Measurements from ENCODE around the gene MORF4L2. TPM values are rescaled to one million over a fixed set of nuclear protein-coding genes. Genes with fewer than 3 reads are reported as not detected.

The MORF4L2 gene
- total and polyA plus RNA-seq, 9 donors: 457 to 960 (median 682) TPM

DNA sequence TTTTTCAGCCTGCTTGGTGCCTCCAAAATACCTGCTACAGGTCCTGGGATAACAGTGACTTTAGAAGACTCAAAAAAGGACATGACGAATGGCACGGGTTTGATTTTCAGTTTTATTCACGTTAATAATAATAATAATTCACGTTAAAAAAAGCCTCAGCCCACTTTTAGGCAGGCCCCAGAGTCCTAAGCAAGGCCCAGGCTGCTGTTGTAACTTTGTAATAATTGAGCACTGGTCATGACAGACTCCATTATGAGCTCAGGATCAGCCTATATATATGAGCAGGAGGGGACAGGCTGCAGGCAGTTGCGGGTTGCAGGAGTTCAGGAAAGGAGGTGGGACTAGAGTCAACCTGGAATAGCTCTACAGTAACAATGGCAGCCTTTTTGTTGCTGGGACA, 24.1 kb upstream of the MORF4L2 start, which contains the start of gene TMEM31:
Gene TMEM31, plus strand, starts transcription at position 301 of the 400 bp plus-strand sequence. CDS start 1,350 bp downstream, outside the sequence.
- TF ChIP-seq POLR2A (IDR thresholded peaks at IDR 0.05): no peak
- TF ChIP-seq, protein P1, sequence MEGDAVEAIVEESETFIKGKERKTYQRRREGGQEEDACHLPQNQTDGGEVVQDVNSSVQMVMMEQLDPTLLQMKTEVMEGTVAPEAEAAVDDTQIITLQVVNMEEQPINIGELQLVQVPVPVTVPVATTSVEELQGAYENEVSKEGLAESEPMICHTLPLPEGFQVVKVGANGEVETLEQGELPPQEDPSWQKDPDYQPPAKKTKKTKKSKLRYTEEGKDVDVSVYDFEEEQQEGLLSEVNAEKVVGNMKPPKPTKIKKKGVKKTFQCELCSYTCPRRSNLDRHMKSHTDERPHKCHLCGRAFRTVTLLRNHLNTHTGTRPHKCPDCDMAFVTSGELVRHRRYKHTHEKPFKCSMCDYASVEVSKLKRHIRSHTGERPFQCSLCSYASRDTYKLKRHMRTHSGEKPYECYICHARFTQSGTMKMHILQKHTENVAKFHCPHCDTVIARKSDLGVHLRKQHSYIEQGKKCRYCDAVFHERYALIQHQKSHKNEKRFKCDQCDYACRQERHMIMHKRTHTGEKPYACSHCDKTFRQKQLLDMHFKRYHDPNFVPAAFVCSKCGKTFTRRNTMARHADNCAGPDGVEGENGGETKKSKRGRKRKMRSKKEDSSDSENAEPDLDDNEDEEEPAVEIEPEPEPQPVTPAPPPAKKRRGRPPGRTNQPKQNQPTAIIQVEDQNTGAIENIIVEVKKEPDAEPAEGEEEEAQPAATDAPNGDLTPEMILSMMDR (IDR thresholded peaks at IDR 0.05): no peak
- no peak for TF ChIP-seq EP300 (IDR thresholded peaks at IDR 0.05)
- Histone ChIP-seq H3K4me1 (ENCODE audit: insufficient read depth) (no peaks in the 10 kb centered on the region), H3K36me3 (no peaks in the 10 kb centered on the region), H3K9me3 (no peaks in the 10 kb centered on the region), H3K4me3 (no peak within 1 kb of the TSS), H3K27ac (no peak within 1 kb of the TSS), H3K27me3 (no peaks in the 10 kb centered on the region)
- DNase-seq: no peak
- 75 to 81% (median 80%) methylated on average over 5 of the region's 5 CpGs for WGBS, 3 donors
- intact Hi-C loops (cut with DNase I): loop anchor here in 1 of 4 donors (10.0 kb wide), 1 partner anchor 104 kb away; no protein-coding TSS in a partner anchor

DNA sequence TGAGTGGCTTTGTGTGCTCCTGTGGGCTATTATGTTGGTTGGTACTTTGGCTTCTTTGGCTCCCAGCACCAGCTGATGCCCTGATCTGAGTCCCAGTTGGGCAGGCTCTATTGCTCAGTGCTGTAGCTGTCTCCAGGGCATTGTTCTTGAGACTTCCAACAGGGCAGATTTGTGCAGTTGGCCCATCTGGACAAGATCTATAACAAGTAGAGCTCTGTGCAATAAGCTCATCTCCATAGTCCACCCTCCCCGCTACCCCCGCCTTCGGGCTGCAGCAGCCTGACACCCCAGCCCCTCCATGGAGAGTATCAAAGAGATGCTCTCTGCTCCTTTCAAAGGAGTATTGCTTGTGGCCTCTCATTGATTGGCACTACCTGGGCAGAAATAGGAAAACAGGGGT, 18.4 kb upstream of the MORF4L2 start:
- TF ChIP-seq, protein P1 (IDR thresholded peaks at IDR 0.05): no peak
- TF ChIP-seq POLR2A (IDR thresholded peaks at IDR 0.05) (no peak), EP300 (IDR thresholded peaks at IDR 0.05) (no peak)
- Histone ChIP-seq H3K27me3 (no peaks in the 10 kb centered on the region), H3K4me3 (no peak overlapping the region), H3K4me1 (ENCODE audit: insufficient read depth) (no peaks in the 10 kb centered on the region), H3K27ac (no peak overlapping the region), H3K9me3 (no peaks in the 10 kb centered on the region), H3K36me3 (no peaks in the 10 kb centered on the region)
- WGBS, 3 donors: 84 to 95% (median 93%) methylated on average over 3 of the region's 3 CpGs
- DNase-seq: no peak
- intact Hi-C loops (cut with DNase I): no loop called here

DNA sequence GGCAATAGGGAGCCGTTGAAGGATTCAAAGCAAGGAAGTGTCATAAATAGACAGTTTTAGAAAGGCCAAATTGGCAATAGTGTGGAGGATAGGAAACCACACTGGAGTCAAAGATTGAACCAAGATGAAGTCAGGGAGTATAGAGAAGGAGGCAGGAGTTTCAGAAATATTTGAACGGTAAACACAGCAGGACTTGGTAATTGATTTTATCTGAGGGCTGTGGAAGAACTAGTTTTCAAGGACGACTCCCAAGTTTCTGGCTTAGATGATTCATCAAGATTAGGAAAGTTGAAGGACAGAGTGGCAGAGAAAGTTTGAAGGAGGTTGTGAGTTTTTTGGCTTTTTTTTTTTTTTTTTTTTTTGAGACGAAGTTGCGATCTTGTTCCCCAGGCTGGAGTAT, 12.7 kb upstream of the MORF4L2 start:
- intact Hi-C loops (cut with DNase I): loop anchor here in 2 of 4 donors (10.0 kb wide), 1 partner anchor 116 kb away; no protein-coding TSS in a partner anchor
- H3K4me1 ChIP-seq (ENCODE audit: insufficient read depth): peaks cover 1% of the 10 kb centered on the region
- no peaks in the 10 kb centered on the region for H3K9me3 ChIP-seq
- TF ChIP-seq POLR2A (IDR thresholded peaks at IDR 0.05): no peak
- no peak for TF ChIP-seq EP300 (IDR thresholded peaks at IDR 0.05)
- TF ChIP-seq, protein P1 (IDR thresholded peaks at IDR 0.05): no peak
- DNase-seq: no peak
- H3K27ac ChIP-seq: no peak overlapping the region
- no peaks in the 10 kb centered on the region for H3K36me3 ChIP-seq
- 75 to 80% (median 78%) methylated on average over 5 of the region's 5 CpGs for WGBS, 3 donors
- no peak overlapping the region for H3K4me3 ChIP-seq
- H3K27me3 ChIP-seq: no peaks in the 10 kb centered on the region

DNA sequence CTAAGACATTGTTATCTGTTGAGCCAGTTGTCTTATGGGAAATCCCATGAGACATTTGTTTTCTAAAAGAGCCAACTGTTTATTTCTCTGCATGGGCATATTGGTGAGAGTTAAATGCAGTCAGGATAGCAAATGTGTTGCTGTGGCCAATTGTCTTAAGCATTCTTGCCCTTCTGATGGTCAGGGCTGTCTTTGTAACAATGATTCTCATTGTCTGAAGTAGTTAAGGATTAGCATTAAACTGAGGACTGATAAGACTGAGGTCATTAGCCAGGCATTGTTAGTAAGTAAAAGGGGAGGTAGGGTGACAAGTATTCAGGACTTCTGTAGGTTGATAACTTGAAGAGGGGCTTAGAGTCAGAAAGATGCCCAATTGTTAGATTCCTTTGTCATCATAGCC, 11.2 kb upstream of the MORF4L2 start:
- H3K27me3 ChIP-seq: no peaks in the 10 kb centered on the region
- no peak overlapping the region for H3K4me3 ChIP-seq
- DNase-seq: no peak
- intact Hi-C loops (cut with DNase I): loop anchor here in 2 of 4 donors (10.0 kb wide), 1 partner anchor 117 kb away; no protein-coding TSS in a partner anchor
- no peaks in the 10 kb centered on the region for H3K36me3 ChIP-seq
- TF ChIP-seq EP300 (IDR thresholded peaks at IDR 0.05) (no peak), POLR2A (IDR thresholded peaks at IDR 0.05) (no peak)
- TF ChIP-seq, protein P1 (IDR thresholded peaks at IDR 0.05): no peak
- peaks cover 1% of the 10 kb centered on the region for H3K4me1 ChIP-seq (ENCODE audit: insufficient read depth)
- H3K27ac ChIP-seq: no peak overlapping the region
- H3K9me3 ChIP-seq: no peaks in the 10 kb centered on the region
